ENCODE results near the gene SGCA. TPM values are rescaled to one million over a fixed set of nuclear protein-coding genes. Genes with fewer than 3 reads are reported as not detected.

SGCA gene
- total and polyA plus RNA-seq, 7 donors, result 2.5 to 80.1 (median 27.3) TPM

DNA sequence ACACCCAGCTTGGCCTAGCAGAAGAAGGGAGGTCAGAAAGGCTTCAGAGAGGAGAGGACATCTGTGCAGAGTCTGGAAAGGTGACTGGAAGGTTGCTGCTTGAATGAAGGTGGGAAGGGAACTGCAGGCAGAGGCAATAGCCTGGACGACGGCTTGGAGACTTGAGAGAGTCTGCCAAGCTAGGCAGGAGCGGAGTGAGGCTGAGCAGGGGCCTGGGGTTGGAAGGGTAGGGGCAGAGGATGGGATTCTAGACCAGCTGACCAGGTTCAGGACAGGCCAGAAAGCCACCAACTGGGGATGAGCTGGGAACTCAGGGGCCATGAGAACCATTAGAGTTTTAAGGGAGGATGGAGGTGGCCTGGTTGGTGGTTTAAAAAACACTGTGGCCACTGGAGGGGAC lies 339 bp upstream of the SGCA start:
- Histone ChIP-seq H3K36me3 (peaks cover 0 to 6% (median 2%) of the 10 kb centered on the region in 4 donors), H3K9me3 (no peaks in the 10 kb centered on the region), H3K4me3 (peak overlapping the region in 3 of 4 donors; percentile 48 to 57 (median 51)), H3K27me3 (no peaks in the 10 kb centered on the region), H3K27ac (peak overlapping the region; percentile 89 to 94 (median 90)), H3K4me1 (peaks cover 2 to 71% (median 57%) of the 10 kb centered on the region in 4 donors)
- intact Hi-C loops (cut with DNase I), result no loop called here
- no peak for DNase-seq
- WGBS, 2 donors, result 88 to 91% methylated on average over 3 of the region's 3 CpGs
- TF ChIP-seq POLR2A (IDR thresholded peaks at IDR 0.05) (no peak), POLR2AphosphoS5 (IDR thresholded peaks at IDR 0.05) (no peak), EP300 (IDR thresholded peaks at IDR 0.05) (no peak)
- TF ChIP-seq, protein P1, sequence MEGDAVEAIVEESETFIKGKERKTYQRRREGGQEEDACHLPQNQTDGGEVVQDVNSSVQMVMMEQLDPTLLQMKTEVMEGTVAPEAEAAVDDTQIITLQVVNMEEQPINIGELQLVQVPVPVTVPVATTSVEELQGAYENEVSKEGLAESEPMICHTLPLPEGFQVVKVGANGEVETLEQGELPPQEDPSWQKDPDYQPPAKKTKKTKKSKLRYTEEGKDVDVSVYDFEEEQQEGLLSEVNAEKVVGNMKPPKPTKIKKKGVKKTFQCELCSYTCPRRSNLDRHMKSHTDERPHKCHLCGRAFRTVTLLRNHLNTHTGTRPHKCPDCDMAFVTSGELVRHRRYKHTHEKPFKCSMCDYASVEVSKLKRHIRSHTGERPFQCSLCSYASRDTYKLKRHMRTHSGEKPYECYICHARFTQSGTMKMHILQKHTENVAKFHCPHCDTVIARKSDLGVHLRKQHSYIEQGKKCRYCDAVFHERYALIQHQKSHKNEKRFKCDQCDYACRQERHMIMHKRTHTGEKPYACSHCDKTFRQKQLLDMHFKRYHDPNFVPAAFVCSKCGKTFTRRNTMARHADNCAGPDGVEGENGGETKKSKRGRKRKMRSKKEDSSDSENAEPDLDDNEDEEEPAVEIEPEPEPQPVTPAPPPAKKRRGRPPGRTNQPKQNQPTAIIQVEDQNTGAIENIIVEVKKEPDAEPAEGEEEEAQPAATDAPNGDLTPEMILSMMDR (IDR thresholded peaks at IDR 0.05), result no peak

GRCh38 chr17:50166518-50167181 lies 845 bp downstream of the SGCA start:
- TF ChIP-seq POLR2A (IDR thresholded peaks at IDR 0.05) (no peak), POLR2AphosphoS5 (IDR thresholded peaks at IDR 0.05) (no peak), EP300 (IDR thresholded peaks at IDR 0.05) (no peak)
- TF ChIP-seq, protein P1 (IDR thresholded peaks at IDR 0.05), result no peak
- DNase-seq, result no peak
- Histone ChIP-seq H3K4me1 (peaks cover 2 to 62% (median 50%) of the 10 kb centered on the region in 4 donors), H3K27ac (peak overlapping the region; percentile 89 to 94 (median 90)), H3K36me3 (peaks cover 0 to 15% (median 6%) of the 10 kb centered on the region in 4 donors), H3K27me3 (no peaks in the 10 kb centered on the region), H3K4me3 (peak overlapping the region; percentile 28 to 57 (median 50)), H3K9me3 (no peaks in the 10 kb centered on the region)
- WGBS, 2 donors, result 48 to 76% methylated on average over 7 of the region's 7 CpGs
- intact Hi-C loops (cut with DNase I), result no loop called here

- Histone ChIP-seq H3K4me3 (peak overlapping the region in 2 of 4 donors; percentile 22 to 57), H3K9me3 (no peaks in the 10 kb centered on the region), H3K27me3 (no peaks in the 10 kb centered on the region), H3K27ac (peak overlapping the region in 3 of 4 donors; percentile 26 to 94 (median 90)), H3K36me3 (peaks cover 0 to 19% (median 8%) of the 10 kb centered on the region in 4 donors), H3K4me1 (peaks cover 2 to 57% (median 48%) of the 10 kb centered on the region in 4 donors)
- no peak for DNase-seq
- 76 to 90% methylated on average over 19 of the region's 19 CpGs for WGBS, 2 donors
- intact Hi-C loops (cut with DNase I), result no loop called here
- TF ChIP-seq, protein P1 (IDR thresholded peaks at IDR 0.05), result no peak
- TF ChIP-seq EP300 (IDR thresholded peaks at IDR 0.05) (no peak), POLR2A (IDR thresholded peaks at IDR 0.05) (no peak), POLR2AphosphoS5 (IDR thresholded peaks at IDR 0.05) (no peak)
Observed at GRCh38 chr17:50167371-50167770, 1.6 kb downstream of the SGCA start.

GRCh38 chr17:50168319-50168718 lies 2.5 kb downstream of the SGCA start:
- no peaks in the 10 kb centered on the region for H3K27me3 ChIP-seq
- H3K9me3 ChIP-seq, result no peaks in the 10 kb centered on the region
- 75 to 77% methylated on average over 13 of the region's 13 CpGs for WGBS, 2 donors
- no peak for TF ChIP-seq POLR2A (IDR thresholded peaks at IDR 0.05)
- TF ChIP-seq, protein P1 (IDR thresholded peaks at IDR 0.05), result no peak
- TF ChIP-seq POLR2AphosphoS5 (IDR thresholded peaks at IDR 0.05), result no peak
- TF ChIP-seq EP300 (IDR thresholded peaks at IDR 0.05), result no peak
- H3K27ac ChIP-seq, result peak overlapping the region in 1 of 4 donors; percentile 94
- no peak for DNase-seq
- H3K4me3 ChIP-seq, result no peak overlapping the region
- peaks cover 2 to 63% (median 53%) of the 10 kb centered on the region in 4 donors for H3K4me1 ChIP-seq
- intact Hi-C loops (cut with DNase I), result loop anchor here (2.0 kb wide), 2 partner anchors 30 to 128 kb away; no protein-coding TSS in a partner anchor
- H3K36me3 ChIP-seq, result peaks cover 0 to 19% (median 8%) of the 10 kb centered on the region in 4 donors
